Panc1 (cell line): Measurements from ENCODE around the gene LRRC74B. TPM values are rescaled to one million over a fixed set of nuclear protein-coding genes. Genes with fewer than 3 reads are reported as not detected.

Experiments
- ATAC-seq: fragments of 200-7000 bp; cut with Tn5 transposase; 2 replicates; pipeline ENCODE4 v1.9.1; 2020; ENCODE audit warnings: mild to moderate bottlenecking, moderate library complexity
- BruUV-seq: library from RNA; stranded (reverse); fragments of 400-500 nt; replicated peaks from 2 replicates; lab custom pipeline; 2021; lab: Mats Ljungman, UMichigan
- CTCF ChIA-PET: fragments of 300-600 bp; sonication (Branson Sonifier 250); formaldehyde crosslinking; loops from one replicate; lab custom pipeline; 2022; ENCODE audit warnings: antibody characterized with exemption; lab: Charles Lee
- POLR2A ChIA-PET: fragments of 300-600 bp; sonication (Branson Sonifier 250); formaldehyde crosslinking; loops from one replicate; lab custom pipeline; 2022; ENCODE audit warnings: antibody characterized with exemption; lab: Charles Lee
- DNase-seq: peaks from one replicate; pipeline ENCODE4 v3.0.0-alpha.2; 2010; ENCODE audit warnings: low read depth, low spot score
- H3K27ac ChIP-seq: 2 replicates; pipeline ENCODE4 v1.5.1; 2011; ENCODE audit warnings: mild to moderate bottlenecking, low read length, inconsistent platforms
- H3K27me3 ChIP-seq: fragments of 200-500 bp; sonication (Bioruptor generic); 2 replicates; pipeline ENCODE4 v1.6.0; 2014; ENCODE audit warnings: low read length, inconsistent platforms; ENCODE audit not compliant: control insufficient read depth, insufficient read depth
- H3K36me3 ChIP-seq: fragments of 200-500 bp; sonication (Bioruptor generic); 2 replicates; pipeline ENCODE4 v1.5.1; 2014; ENCODE audit warnings: inconsistent platforms, mild to moderate bottlenecking, low read length, moderate library complexity; ENCODE audit not compliant: control insufficient read depth, insufficient read depth
- H3K4me1 ChIP-seq: 2 replicates; pipeline ENCODE4 v1.5.1; 2011; ENCODE audit warnings: inconsistent platforms, mild to moderate bottlenecking, low read length, moderate library complexity; ENCODE audit not compliant: control insufficient read depth, insufficient read depth
- H3K4me3 ChIP-seq, 2 experiments: 2 replicates each; pipeline ENCODE4 v1.5.1; 2011 to 2012; ENCODE audit warnings: low read depth in 2 of 2, low read length in 2 of 2, mild to moderate bottlenecking in 2 of 2, inconsistent platforms in 1 of 2, moderate library complexity in 1 of 2
- H3K9me3 ChIP-seq: fragments of 200-500 bp; sonication (Bioruptor generic); 2 replicates; pipeline ENCODE4 v1.5.1; 2014; ENCODE audit warnings: low read depth, mild to moderate bottlenecking, inconsistent platforms, low read length, moderate library complexity; ENCODE audit not compliant: control insufficient read depth, insufficient read depth
- POLR2AphosphoS5 ChIP-seq: IDR thresholded peaks from 2 replicates; pipeline ENCODE4 v1.6.1; 2012; ENCODE audit warnings: mild to moderate bottlenecking, low read depth, low read length, moderate library complexity
- SIN3A ChIP-seq: IDR thresholded peaks from 2 replicates; pipeline ENCODE4 v1.6.1; 2012; ENCODE audit warnings: low read depth, mild to moderate bottlenecking, low read length, moderate library complexity, borderline replicate concordance; ENCODE audit not compliant: insufficient read depth
- TCF7L2 ChIP-seq: IDR thresholded peaks from 2 replicates; pipeline ENCODE4 v1.6.1; 2011; ENCODE audit warnings: mild to moderate bottlenecking, low read depth, low read length, inconsistent platforms
- in situ Hi-C: cut with HindIII; loops from 2 replicates; pipeline ENCODE4 v1.10.0; 2016; ENCODE audit warnings: low sequenced_read_pairs, low pct_unique_long_range_greater_than_20kb
- intact Hi-C: fragments of 100-400 bp; cut with micrococcal nuclease; formaldehyde crosslinking; loops from one replicate; pipeline ENCODE4 v1.10.0; 2022; ENCODE audit not compliant: unreplicated experiment
- total RNA-seq: library from RNA; stranded (reverse); gene quantifications from one replicate; pipeline ENCODE4 v1.2.1, GENCODE V29; 2021; ENCODE audit not compliant: unreplicated experiment
- TF ChIP-seq, protein P1 (sequence below): fragments of 450-650 bp; IDR thresholded peaks from 2 replicates; pipeline ENCODE4 v1.5.1; 2017; ENCODE audit warnings: mild to moderate bottlenecking
- TF ChIP-seq, protein P2 (sequence below), 2 experiments: IDR thresholded peaks; 2 replicates each; pipeline ENCODE4 v1.6.1; 2011 to 2012; ENCODE audit warnings: low read depth in 2 of 2, control low read depth in 1 of 2, low read length in 1 of 2, mild to moderate bottlenecking in 1 of 2, moderate library complexity in 1 of 2; ENCODE audit not compliant: insufficient read depth in 1 of 2

The LRRC74B gene
- total RNA-seq, 1 experiment from 2014 or later = not detected

DNA sequence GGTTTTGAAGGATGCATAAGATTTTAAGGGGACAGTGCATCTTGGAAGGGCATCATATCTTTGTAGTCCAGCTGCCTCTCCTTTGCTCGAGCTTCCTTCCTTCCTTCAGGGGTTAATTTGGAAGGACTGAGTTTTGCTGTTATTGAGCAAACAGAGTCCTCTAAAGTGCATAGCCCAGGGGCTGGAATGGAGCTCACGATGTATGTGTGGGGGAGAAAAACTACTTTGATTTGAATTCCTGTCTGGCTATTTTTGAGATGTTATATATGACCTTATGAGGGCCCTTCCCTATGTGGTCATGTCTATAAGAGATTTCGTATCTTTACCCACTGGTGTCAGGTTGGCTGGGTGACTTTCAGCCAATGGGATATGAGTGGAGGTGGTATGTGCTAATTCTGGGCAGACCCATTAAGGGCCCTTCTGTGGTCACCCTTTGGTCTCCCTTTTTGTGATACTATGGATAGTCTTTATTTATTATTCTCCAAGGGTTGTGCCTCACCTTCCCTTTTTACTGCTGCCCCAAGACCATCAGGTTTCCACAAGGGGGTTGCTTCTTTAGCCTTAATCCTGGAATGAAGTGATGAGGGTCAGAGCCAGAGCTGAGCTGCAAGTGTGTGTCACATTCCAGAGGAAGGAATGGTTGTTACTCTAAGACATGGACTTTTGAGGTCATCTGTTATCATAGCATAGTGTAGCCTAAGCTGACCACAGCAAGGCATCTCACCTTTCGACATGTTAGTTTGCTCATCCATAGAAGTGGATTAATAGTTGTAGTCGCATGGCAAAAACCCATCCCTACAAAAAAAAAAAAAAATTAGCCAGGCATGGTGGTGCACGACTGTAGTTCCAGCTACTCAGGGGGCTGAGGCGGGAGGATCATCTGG, 54.6 kb downstream of the LRRC74B start:
- DNase-seq (no peak), ATAC-seq (no peak)
- TF ChIP-seq, protein P1, sequence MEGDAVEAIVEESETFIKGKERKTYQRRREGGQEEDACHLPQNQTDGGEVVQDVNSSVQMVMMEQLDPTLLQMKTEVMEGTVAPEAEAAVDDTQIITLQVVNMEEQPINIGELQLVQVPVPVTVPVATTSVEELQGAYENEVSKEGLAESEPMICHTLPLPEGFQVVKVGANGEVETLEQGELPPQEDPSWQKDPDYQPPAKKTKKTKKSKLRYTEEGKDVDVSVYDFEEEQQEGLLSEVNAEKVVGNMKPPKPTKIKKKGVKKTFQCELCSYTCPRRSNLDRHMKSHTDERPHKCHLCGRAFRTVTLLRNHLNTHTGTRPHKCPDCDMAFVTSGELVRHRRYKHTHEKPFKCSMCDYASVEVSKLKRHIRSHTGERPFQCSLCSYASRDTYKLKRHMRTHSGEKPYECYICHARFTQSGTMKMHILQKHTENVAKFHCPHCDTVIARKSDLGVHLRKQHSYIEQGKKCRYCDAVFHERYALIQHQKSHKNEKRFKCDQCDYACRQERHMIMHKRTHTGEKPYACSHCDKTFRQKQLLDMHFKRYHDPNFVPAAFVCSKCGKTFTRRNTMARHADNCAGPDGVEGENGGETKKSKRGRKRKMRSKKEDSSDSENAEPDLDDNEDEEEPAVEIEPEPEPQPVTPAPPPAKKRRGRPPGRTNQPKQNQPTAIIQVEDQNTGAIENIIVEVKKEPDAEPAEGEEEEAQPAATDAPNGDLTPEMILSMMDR = peak; percentile 13; the same call in 1 of the 2 replicates
- no peak for TF ChIP-seq SIN3A
- H3K36me3 ChIP-seq = no peaks in the 10 kb centered on the region
- POLR2A ChIA-PET = interaction anchor here (0.6 kb wide), 1 partner anchor 63 kb away, joined by 6 read pairs; no protein-coding TSS in a partner anchor
- H3K4me1 ChIP-seq = no peaks in the 10 kb centered on the region
- H3K9me3 ChIP-seq = no peaks in the 10 kb centered on the region
- no TSS peak for BruUV-seq
- CTCF ChIA-PET = no interaction called here
- intact Hi-C loops = no loop called here
- no peak overlapping the region for H3K27ac ChIP-seq
- H3K4me3 ChIP-seq = no peak overlapping the region
- no peaks in the 10 kb centered on the region for H3K27me3 ChIP-seq
- in situ Hi-C loops = no loop called here

DNA sequence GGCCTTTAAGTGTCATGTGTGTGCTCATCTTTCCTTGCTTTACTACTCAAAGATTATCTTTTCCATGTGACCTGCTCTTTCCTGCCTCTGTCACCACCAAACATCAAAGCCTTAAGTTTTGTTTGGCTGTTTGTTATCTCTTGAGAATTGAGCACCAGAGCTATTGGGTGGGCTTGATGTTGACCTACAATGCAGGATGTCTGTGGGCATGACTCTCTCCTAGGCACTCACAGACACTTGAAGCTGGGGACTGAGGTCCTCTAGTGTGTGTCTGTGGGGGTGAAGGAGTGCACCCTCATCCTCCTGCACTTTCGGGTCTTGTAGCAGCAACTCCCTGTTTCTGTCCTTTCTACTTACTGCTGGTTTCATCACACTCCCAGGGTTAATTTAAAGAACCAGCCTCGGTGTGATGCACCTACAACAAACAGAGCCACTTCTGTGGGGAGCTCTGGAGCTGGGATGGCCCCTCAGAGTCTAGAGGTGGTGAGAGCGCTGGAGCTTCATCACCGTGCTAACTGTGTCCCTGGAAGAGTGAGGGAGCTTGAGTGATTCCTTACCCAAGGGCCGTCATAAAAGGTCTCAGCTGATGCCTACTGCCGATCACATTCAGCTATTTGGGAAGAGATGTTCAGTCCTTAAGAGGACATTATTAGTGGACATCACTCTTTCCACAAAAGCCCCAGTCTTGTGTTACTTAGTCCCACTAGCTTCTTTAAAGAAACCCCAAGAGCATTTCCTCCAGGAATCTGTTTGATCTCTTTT, 56.3 kb downstream of the LRRC74B start:
- intact Hi-C loops (no loop called here), in situ Hi-C loops (no loop called here)
- ATAC-seq (no peak), DNase-seq (no peak)
- Histone ChIP-seq H3K36me3 (no peaks in the 10 kb centered on the region), H3K9me3 (no peaks in the 10 kb centered on the region), H3K4me3 (no peak overlapping the region), H3K27me3 (no peaks in the 10 kb centered on the region), H3K27ac (no peak overlapping the region; the same call in 1 of the 2 replicates), H3K4me1 (no peaks in the 10 kb centered on the region)
- no TSS peak for BruUV-seq
- ChIA-PET POLR2A (no interaction called here), CTCF (interaction anchor here (0.6 to 0.7 kb wide), 3 partner anchors 150 to 221 kb away, joined by 3 to 4 read pairs (median 3); no protein-coding TSS in a partner anchor)
- TF ChIP-seq TCF7L2 (no peak), POLR2AphosphoS5 (no peak), SIN3A (no peak)
- TF ChIP-seq, protein P1 = no peak
- TF ChIP-seq, protein P2, sequence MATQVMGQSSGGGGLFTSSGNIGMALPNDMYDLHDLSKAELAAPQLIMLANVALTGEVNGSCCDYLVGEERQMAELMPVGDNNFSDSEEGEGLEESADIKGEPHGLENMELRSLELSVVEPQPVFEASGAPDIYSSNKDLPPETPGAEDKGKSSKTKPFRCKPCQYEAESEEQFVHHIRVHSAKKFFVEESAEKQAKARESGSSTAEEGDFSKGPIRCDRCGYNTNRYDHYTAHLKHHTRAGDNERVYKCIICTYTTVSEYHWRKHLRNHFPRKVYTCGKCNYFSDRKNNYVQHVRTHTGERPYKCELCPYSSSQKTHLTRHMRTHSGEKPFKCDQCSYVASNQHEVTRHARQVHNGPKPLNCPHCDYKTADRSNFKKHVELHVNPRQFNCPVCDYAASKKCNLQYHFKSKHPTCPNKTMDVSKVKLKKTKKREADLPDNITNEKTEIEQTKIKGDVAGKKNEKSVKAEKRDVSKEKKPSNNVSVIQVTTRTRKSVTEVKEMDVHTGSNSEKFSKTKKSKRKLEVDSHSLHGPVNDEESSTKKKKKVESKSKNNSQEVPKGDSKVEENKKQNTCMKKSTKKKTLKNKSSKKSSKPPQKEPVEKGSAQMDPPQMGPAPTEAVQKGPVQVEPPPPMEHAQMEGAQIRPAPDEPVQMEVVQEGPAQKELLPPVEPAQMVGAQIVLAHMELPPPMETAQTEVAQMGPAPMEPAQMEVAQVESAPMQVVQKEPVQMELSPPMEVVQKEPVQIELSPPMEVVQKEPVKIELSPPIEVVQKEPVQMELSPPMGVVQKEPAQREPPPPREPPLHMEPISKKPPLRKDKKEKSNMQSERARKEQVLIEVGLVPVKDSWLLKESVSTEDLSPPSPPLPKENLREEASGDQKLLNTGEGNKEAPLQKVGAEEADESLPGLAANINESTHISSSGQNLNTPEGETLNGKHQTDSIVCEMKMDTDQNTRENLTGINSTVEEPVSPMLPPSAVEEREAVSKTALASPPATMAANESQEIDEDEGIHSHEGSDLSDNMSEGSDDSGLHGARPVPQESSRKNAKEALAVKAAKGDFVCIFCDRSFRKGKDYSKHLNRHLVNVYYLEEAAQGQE (IDR thresholded peaks at IDR 0.05; ENCODE audit: insufficient read depth in 1 of 2, low read depth in 2 of 2, low read length in 1 of 2) = no peak
